SK-N-DZ (cell line): ENCODE measurements around the gene SHISAL1.
"Not testable (repeated sequence)": the region's sequence is repeated elsewhere in the genome, so short reads cannot be mapped to it uniquely, and the experiment has no call there.

Source experiments
- DNase-seq: peaks from one replicate; pipeline ENCODE4 v3.0.0-alpha.2; 2015; ENCODE audit warnings: low spot score

Gene SHISAL1

GRCh38 chr22:44261164-44261860, 51.4 kb downstream of the SHISAL1 start:
- DNase-seq = no peak

GRCh38 chr22:44260216-44261035, 52.3 kb downstream of the SHISAL1 start:
- DNase-seq = no peak

DNA sequence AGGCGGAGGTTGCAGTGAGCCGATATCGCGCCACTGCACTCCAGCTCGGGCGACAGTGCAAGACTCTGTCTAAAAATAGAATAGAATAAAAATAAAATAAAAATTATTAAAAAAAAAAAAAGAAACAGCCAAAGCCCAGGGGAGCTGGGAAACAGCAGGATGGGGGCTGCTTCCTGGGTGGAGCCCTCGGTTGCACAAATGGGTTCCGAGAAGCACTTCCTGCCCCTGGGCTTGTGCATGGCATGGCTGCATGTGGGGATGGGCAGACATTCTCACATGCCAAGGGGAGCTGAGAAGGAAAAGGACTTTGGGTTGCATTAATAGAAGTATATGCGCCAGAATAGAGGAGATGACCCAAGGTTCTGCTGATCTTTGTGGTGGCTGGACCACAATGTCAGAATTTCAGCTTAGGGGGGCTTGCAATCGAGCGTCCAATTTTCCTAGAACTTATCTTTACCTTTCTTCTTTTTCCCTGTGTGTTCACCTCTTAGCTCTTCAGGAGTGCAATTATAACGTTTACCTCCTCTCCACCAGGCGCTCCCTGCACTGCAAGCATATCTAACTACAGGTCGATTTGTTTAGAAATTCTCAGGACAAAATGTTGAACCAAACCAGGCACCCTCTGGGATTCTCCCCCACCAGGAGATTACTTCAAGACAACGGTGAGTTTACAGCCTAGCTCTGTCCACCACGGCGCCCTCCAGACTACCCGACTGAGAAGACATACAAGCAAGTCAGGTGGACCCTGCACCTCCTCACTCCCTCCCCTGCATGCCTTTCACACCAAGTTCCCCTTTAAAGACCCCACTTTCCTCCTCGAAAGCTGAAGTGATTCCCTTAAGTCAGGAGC, 53.2 kb downstream of the SHISAL1 start:
- DNase-seq = no peak

- DNase-seq = no peak
Observed at GRCh38 chr22:44256556-44257485, 55.9 kb downstream of the SHISAL1 start.

- DNase-seq = no peak
Observed at GRCh38 chr22:44256085-44256484, 56.7 kb downstream of the SHISAL1 start.

- DNase-seq = no peak
Observed at GRCh38 chr22:44254811-44255210, 57.9 kb downstream of the SHISAL1 start.

DNA sequence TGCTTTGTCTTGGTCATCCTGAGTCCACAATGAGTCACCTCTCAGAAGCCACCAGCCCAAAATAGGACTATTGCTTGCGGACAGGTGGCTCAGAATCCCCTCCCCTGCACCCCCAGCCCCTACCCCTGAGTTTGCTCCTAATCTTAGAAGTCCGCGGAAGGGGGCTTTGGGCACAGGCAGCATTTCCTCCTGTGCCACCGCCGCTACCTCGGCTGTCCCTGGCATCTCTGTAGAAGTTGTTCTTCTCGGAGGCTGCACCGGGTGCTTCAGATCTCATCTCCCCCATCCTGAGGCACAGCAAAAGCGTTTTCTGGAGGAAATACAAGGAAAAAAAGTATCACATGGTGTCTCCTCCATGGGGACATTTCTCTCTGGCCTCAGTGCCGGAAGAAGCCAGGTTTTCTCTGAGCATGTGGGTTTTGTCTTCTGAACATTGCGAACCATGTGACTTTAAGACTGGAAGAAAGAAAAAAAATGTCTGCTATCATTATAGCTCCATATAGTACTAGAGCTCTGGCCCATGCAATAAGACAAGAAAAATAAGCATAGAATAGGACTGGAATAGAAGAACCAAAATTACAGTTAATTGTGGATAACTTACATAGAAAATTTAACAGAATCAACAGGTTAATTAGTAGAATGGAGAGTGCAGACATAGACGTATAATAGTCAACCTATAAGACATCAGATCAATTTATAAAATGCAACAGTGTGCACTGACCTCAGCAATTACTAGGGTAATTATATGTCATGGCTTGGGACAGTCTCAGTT, 63.2 kb downstream of the SHISAL1 start:
- DNase-seq = no peak

DNA sequence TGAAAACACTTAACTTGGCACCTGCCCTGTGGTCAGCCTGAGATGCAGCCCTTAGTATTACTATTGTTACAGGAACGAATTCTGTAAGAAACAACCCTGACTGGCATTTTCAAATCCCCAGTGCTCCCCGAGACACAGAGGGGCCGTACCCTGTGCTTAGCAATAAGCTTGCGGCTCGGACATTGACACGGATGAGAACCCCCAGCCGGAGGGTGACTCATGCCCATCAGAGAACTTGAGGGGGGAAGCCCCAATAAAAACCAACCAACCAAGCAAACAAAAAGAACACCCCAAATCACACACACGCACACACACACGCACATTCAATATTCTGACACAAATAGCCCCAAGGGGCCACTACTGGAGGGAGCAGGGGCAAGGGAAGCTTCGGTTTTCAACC, 63.8 kb downstream of the SHISAL1 start:
- DNase-seq = no peak

- DNase-seq = no peak
Observed at GRCh38 chr22:44247923-44248892, 64.5 kb downstream of the SHISAL1 start.

GRCh38 chr22:44247346-44247745, 65.4 kb downstream of the SHISAL1 start:
- DNase-seq = no peak

- DNase-seq = no peak
Observed at GRCh38 chr22:44246615-44247326, 66.0 kb downstream of the SHISAL1 start.

- DNase-seq = no peak
Observed at GRCh38 chr22:44245867-44246266, 66.9 kb downstream of the SHISAL1 start.

GRCh38 chr22:44245438-44245837, 67.3 kb downstream of the SHISAL1 start:
- no peak for DNase-seq

DNA sequence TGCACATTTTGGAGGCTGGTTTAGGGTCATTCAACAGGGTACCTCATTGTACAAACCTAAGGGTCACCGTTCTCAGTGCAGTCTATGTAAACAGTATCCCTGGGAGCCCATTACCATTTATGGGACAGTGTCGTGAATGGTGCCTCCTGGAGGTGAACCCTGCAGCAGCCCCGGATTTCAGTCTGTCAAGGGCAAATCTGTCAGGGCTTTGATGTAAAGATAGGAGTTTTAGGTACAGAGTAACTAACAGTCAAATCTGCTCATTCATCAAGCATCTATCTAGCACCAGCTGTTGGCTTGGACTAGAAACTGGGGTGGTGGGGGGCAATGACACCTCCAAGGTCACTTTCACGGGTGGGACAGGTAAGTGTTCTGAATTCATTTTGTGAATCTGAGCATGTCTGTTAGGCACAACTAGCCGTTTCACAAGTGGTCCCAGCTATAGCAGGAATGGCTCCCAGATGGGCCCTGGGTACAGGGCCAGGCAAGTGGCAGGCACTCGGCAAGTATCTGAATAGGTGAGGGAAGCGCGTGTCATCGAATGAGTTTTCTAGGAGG, 68.4 kb downstream of the SHISAL1 start:
- no peak for DNase-seq

- DNase-seq = no peak
Observed at GRCh38 chr22:44243761-44244160, 69.0 kb downstream of the SHISAL1 start.

- DNase-seq = no peak
Observed at GRCh38 chr22:44242946-44243724, 69.6 kb downstream of the SHISAL1 start.

DNA sequence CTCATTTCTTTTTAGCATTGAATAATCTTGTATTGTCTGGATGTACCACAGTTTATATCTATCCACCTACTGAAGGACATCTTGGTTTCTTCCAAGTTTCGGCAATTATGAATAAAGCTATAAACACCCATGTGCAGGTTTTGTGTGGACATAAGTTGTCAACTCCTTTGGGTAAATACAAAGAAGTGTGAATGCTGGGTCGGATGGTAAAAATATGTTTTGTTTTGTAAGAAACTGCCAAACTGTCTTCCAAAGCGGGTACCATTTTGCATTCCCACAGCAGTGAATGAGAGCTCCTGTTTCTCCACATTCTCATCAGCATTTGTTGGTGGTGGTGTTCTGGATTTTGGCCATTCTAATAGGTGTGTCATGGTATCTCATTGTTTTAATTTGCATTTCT, 71.6 kb downstream of the SHISAL1 start:
- not testable (repeated sequence) for DNase-seq
